Sigmoid colon (tissue), 3 donors: ENCODE data around the gene IGF2.

Source experiments
- POLR2A ChIP-seq, 2 donors: fragments of 450-650 bp; IDR thresholded peaks; one replicate each; pipeline ENCODE4 v1.6.1; 2016; ENCODE audit warnings: antibody characterized with exemption in 2 of 2, mild to moderate bottlenecking in 2 of 2, moderate library complexity in 2 of 2
- TF ChIP-seq, protein P1 (sequence below), 4 experiments: fragments of 450-650 bp in 3 of 4; fragments of 200-600 bp in 1 of 4; IDR thresholded peaks; one replicate each; pipeline ENCODE4 v1.5.1; 2016 to 2019; ENCODE audit warnings: antibody characterized with exemption in 4 of 4, mild to moderate bottlenecking in 3 of 4, moderate library complexity in 2 of 4

- TF ChIP-seq, protein P1, sequence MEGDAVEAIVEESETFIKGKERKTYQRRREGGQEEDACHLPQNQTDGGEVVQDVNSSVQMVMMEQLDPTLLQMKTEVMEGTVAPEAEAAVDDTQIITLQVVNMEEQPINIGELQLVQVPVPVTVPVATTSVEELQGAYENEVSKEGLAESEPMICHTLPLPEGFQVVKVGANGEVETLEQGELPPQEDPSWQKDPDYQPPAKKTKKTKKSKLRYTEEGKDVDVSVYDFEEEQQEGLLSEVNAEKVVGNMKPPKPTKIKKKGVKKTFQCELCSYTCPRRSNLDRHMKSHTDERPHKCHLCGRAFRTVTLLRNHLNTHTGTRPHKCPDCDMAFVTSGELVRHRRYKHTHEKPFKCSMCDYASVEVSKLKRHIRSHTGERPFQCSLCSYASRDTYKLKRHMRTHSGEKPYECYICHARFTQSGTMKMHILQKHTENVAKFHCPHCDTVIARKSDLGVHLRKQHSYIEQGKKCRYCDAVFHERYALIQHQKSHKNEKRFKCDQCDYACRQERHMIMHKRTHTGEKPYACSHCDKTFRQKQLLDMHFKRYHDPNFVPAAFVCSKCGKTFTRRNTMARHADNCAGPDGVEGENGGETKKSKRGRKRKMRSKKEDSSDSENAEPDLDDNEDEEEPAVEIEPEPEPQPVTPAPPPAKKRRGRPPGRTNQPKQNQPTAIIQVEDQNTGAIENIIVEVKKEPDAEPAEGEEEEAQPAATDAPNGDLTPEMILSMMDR (IDR thresholded peaks at IDR 0.05): no peak
- no peak for TF ChIP-seq POLR2A (IDR thresholded peaks at IDR 0.05)
Measured at GRCh38 chr11:2143477-2143798, 4.2 kb upstream of the IGF2 start.
